DOHH2 (cell line): ENCODE results near the gene IMP3.
"Not testable (repeated sequence)": the region's sequence is repeated elsewhere in the genome, so short reads cannot be mapped to it uniquely, and the experiment has no call there.

Source experiments
- H3F3A ChIP-seq: fragments of 200-600 bp; sonication (generic), shearing (Covaris generic); 2 replicates; pipeline ENCODE4 v1.6.0; 2016; ENCODE audit warnings: antibody characterized with exemption, mild to moderate bottlenecking; ENCODE audit not compliant: control insufficient read depth, insufficient read depth
- H3K27ac ChIP-seq: fragments of 200-600 bp; sonication (generic); 2 replicates; pipeline ENCODE4 v1.5.1; 2014; ENCODE audit warnings: low read depth, mild to moderate bottlenecking, low read length, moderate library complexity
- H3K27me3 ChIP-seq: fragments of 200-600 bp; sonication (generic); 2 replicates; pipeline ENCODE4 v1.6.1; 2014; ENCODE audit warnings: mild to moderate bottlenecking, low read length, mixed read lengths; ENCODE audit not compliant: control insufficient read depth
- H3K36me3 ChIP-seq: fragments of 200-600 bp; sonication (generic); 2 replicates; pipeline ENCODE4 v1.6.1; 2014; ENCODE audit warnings: mild to moderate bottlenecking, low read length, moderate library complexity, mixed read lengths; ENCODE audit not compliant: control insufficient read depth
- H3K4me1 ChIP-seq: fragments of 200-600 bp; sonication (generic); 2 replicates; pipeline ENCODE4 v1.6.1; 2014; ENCODE audit warnings: mild to moderate bottlenecking, low read length, mixed read lengths; ENCODE audit not compliant: control insufficient read depth
- H3K4me2 ChIP-seq: fragments of 200-600 bp; sonication (generic); 2 replicates; pipeline ENCODE4 v1.6.0; 2014; ENCODE audit warnings: mild to moderate bottlenecking, low read length, moderate library complexity
- H3K4me3 ChIP-seq: fragments of 200-600 bp; sonication (generic); 2 replicates; pipeline ENCODE4 v1.5.1; 2014; ENCODE audit warnings: mild to moderate bottlenecking, low read length, mixed read lengths
- H3K79me2 ChIP-seq: fragments of 200-600 bp; sonication (generic); 2 replicates; pipeline ENCODE4 v1.6.1; 2014; ENCODE audit warnings: mild to moderate bottlenecking, low read length, mixed read lengths; ENCODE audit not compliant: control insufficient read depth
- H3K9me2 ChIP-seq: fragments of 200-600 bp; sonication (generic); replicated peaks from 2 replicates; pipeline ENCODE4 v1.6.1; 2014; ENCODE audit warnings: mild to moderate bottlenecking, low read length, mixed read lengths; ENCODE audit not compliant: control insufficient read depth
- H3K9me3 ChIP-seq: fragments of 200-600 bp; sonication (generic); 2 replicates; pipeline ENCODE4 v1.6.1; 2014; ENCODE audit warnings: antibody characterized with exemption, low read length, mixed read lengths; ENCODE audit not compliant: control insufficient read depth, insufficient read depth
- H4K20me1 ChIP-seq: fragments of 200-600 bp; sonication (generic); 2 replicates; pipeline ENCODE4 v1.6.0; 2014; ENCODE audit warnings: low read depth, mild to moderate bottlenecking, antibody characterized with exemption, low read length, moderate library complexity; ENCODE audit not compliant: control insufficient read depth, insufficient read depth
- CTCF ChIP-seq: fragments of 200-600 bp; sonication (generic); IDR thresholded peaks from one replicate; pipeline ENCODE4 v1.5.1; 2014; ENCODE audit warnings: antibody characterized with exemption, mild to moderate bottlenecking, low read depth, low read length; ENCODE audit not compliant: poor library complexity, severe bottlenecking
- EZH2phosphoT487 ChIP-seq: fragments of 200-600 bp; sonication (generic); IDR thresholded peaks from 2 replicates; pipeline ENCODE4 v1.6.1; 2017; ENCODE audit warnings: borderline replicate concordance, mild to moderate bottlenecking, antibody characterized with exemption, low read length, moderate library complexity, mixed read lengths

The IMP3 gene

GRCh38 chr15:75684648-75685047, 44.6 kb upstream of the IMP3 start:
- Histone ChIP-seq H3K36me3 (no peaks in the 10 kb centered on the region), H3K9me3 (no peaks in the 10 kb centered on the region), H3K4me3 (no peak overlapping the region), H3F3A (no peaks in the 10 kb centered on the region), H3K9me2 (no peaks in the 10 kb centered on the region), H3K27me3 (no peaks in the 10 kb centered on the region), H3K27ac (no peak overlapping the region), H3K4me1 (no peaks in the 10 kb centered on the region), H4K20me1 (no peaks in the 10 kb centered on the region), H3K79me2 (no peaks in the 10 kb centered on the region), H3K4me2 (no peak overlapping the region)
- TF ChIP-seq CTCF (no peak), EZH2phosphoT487 (no peak)

GRCh38 chr15:75683646-75684312, 43.8 kb upstream of the IMP3 start:
- H3K4me2 ChIP-seq, H3K4me3 ChIP-seq, H3K9me3 ChIP-seq, H3K79me2 ChIP-seq, H3K27me3 ChIP-seq, H3K9me2 ChIP-seq, H3K4me1 ChIP-seq, H3K36me3 ChIP-seq, H3K27ac ChIP-seq, H3F3A ChIP-seq, H4K20me1 ChIP-seq: not testable (repeated sequence)
- TF ChIP-seq CTCF, result peak; percentile 74

- Histone ChIP-seq H3K79me2 (no peaks in the 10 kb centered on the region), H3K27me3 (no peaks in the 10 kb centered on the region), H3K9me2 (no peaks in the 10 kb centered on the region), H3K4me3 (no peak overlapping the region), H4K20me1 (no peaks in the 10 kb centered on the region), H3K4me2 (no peak overlapping the region), H3K9me3 (no peaks in the 10 kb centered on the region), H3F3A (no peaks in the 10 kb centered on the region), H3K4me1 (no peaks in the 10 kb centered on the region), H3K27ac (no peak overlapping the region), H3K36me3 (no peaks in the 10 kb centered on the region)
- TF ChIP-seq EZH2phosphoT487 (no peak), CTCF (no peak)
These were observed 42.4 kb upstream of the IMP3 start for GRCh38 chr15:75682181-75683135.
